SK-N-MC (cell line): ENCODE measurements around the gene OSBPL1A.
A peak's percentile ranks its signal among the peaks of the same experiment; 100 is the strongest.

Experiments
- DNase-seq: peaks from one replicate; pipeline ENCODE4 v3.0.0-alpha.2; 2011; ENCODE audit warnings: low read depth, low spot score
- H3K27ac ChIP-seq: fragments of 200-600 bp; sonication (generic); 2 replicates; pipeline ENCODE4 v1.5.1; 2016; ENCODE audit warnings: mixed run types
- H3K36me3 ChIP-seq: fragments of 200-600 bp; sonication (generic); 2 replicates; pipeline ENCODE4 v1.6.1; 2017; ENCODE audit warnings: antibody characterized with exemption, low read length, mixed read lengths; ENCODE audit not compliant: insufficient read depth
- H3K4me3 ChIP-seq: fragments of 200-600 bp; sonication (generic); 2 replicates; pipeline ENCODE4 v1.5.1; 2016
- H3K9ac ChIP-seq: fragments of 200-600 bp; sonication (generic); 2 replicates; pipeline ENCODE4 v1.8.0; 2017; ENCODE audit warnings: mixed run types, mixed read lengths; ENCODE audit not compliant: insufficient read length
- H3K9me3 ChIP-seq: fragments of 200-600 bp; sonication (generic); 2 replicates; pipeline ENCODE4 v1.6.1; 2017; ENCODE audit warnings: low read depth, mild to moderate bottlenecking, antibody characterized with exemption, low read length, moderate library complexity, mixed read lengths
- EZH2 ChIP-seq: fragments of 200-600 bp; sonication (generic); IDR thresholded peaks from one replicate; pipeline ENCODE4 v1.6.1; 2017; ENCODE audit warnings: antibody characterized with exemption
- FOXP2 ChIP-seq: optimal IDR thresholded peaks from 2 replicates; pipeline ENCODE3; 2011; ENCODE audit warnings: mild to moderate bottlenecking, moderate library complexity; ENCODE audit not compliant: insufficient read depth; ENCODE audit errors: extremely low read length, control extremely low read depth
- POLR2AphosphoS5 ChIP-seq: IDR thresholded peaks from 2 replicates; pipeline ENCODE4 v1.6.1; 2012; ENCODE audit warnings: mild to moderate bottlenecking, low read depth, low read length, borderline replicate concordance

Gene OSBPL1A

DNA sequence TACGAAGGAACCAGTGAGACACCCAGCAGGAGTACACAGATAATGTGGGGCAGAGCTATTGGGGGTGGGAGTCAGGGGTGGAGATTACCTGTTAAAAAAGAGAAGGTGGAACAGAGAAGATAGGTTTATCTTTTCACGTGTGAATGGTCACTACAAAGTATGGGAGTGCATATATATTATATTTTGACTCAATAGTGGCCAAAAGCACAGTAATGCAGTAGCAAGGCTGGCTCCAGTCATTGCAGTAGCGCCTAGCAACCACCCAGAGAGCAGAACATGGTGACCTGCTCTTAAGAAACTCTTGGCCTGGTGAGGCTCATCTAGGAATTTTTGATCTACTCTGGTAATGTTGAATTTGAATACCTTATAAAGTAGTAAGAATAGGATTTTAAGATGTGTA lies 29.9 kb upstream of the OSBPL1A start:
- H3K4me3 ChIP-seq: peak overlapping the region; percentile 96
- H3K36me3 ChIP-seq: peaks cover 13% of the 10 kb centered on the region; the same call in 1 of the 2 replicates
- H3K9me3 ChIP-seq: no peaks in the 10 kb centered on the region
- H3K27ac ChIP-seq: no peak overlapping the region
- no peak for DNase-seq
- H3K9ac ChIP-seq: peak overlapping the region; percentile 96
- no peak for TF ChIP-seq EZH2
- TF ChIP-seq POLR2AphosphoS5: no peak
- no peak for TF ChIP-seq FOXP2

DNA sequence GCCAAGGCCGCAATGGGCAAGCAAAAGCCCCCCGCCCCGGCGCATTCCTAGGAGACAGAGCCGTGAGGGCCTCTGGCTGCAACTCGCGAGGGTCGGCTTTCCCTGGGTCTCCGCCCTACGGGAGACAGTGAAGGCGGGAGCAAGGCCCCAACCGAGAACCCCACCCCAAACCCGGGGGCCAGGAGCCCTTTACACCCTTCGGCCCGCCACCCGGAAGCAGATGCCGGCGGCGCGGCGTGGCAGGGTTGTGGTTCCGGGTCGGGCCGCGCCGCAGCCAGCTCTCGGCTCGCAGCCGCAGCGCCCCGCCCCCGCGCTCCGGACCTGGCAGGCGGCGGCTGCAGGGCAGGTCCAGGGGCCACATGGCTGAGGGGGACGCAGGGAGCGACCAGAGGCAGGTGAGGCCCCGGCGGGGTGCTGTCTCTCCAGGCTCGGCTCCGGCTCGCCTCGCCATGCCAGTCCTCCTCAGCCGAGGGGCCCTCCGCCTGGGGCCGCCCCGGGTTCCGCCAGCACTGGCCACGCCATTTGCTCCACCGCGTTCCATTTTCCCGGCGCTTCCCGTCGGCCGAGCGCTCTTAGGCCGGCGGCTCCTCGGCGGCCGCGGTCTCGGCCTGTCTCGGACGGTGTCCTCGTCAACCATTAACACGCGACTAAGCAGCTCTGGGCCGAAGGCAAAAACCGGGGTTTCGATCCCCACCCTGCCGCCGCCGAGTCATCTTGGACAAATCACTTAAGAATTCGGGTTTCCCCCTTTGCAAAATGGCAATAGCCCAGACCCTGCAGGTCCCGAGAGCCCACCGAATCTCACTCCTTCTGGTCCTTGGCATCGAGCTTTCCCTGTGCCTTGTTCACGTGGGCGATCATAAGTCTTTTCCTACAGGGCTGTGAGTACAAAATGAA lies 29.0 kb upstream of the OSBPL1A start, which contains the start of gene IMPACT:
Gene IMPACT (plus strand): TSS at position 273 of the 897 bp plus-strand sequence. CDS start 87 bp downstream, at position 360.
- Histone ChIP-seq H3K27ac (peak within 1 kb of the TSS; percentile 61), H3K9ac (peak within 1 kb of the TSS; percentile 96), H3K9me3 (no peaks in the 10 kb centered on the region), H3K36me3 (peaks cover 9% of the 10 kb centered on the region; the same call in 1 of the 2 replicates), H3K4me3 (peak within 1 kb of the TSS; percentile 96)
- no peak for DNase-seq
- TF ChIP-seq FOXP2: no peak
- TF ChIP-seq POLR2AphosphoS5: peak; percentile 70
- no peak for TF ChIP-seq EZH2

DNA sequence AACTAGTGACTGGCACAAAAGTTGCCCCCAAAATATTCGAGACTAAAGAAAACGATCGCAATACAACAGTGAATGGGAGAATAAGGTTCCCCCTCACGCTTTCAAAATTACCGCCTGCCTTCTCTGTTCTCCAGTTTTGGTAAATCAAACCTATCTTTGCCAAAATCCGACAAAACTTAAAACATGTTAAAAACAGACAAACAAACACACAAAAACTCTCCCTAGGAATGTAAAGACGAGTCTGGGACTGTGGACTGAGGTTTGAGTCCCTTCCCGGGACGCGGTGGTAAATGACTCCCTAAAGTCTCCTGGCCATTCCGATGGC lies 28.4 kb upstream of the OSBPL1A start:
- Histone ChIP-seq H3K4me3 (peak overlapping the region; percentile 96), H3K36me3 (peaks cover 9% of the 10 kb centered on the region; the same call in 1 of the 2 replicates), H3K9ac (peak overlapping the region; percentile 96), H3K27ac (peak overlapping the region; percentile 61), H3K9me3 (no peaks in the 10 kb centered on the region)
- DNase-seq: no peak
- TF ChIP-seq EZH2: no peak
- TF ChIP-seq FOXP2: no peak
- TF ChIP-seq POLR2AphosphoS5: no peak

DNA sequence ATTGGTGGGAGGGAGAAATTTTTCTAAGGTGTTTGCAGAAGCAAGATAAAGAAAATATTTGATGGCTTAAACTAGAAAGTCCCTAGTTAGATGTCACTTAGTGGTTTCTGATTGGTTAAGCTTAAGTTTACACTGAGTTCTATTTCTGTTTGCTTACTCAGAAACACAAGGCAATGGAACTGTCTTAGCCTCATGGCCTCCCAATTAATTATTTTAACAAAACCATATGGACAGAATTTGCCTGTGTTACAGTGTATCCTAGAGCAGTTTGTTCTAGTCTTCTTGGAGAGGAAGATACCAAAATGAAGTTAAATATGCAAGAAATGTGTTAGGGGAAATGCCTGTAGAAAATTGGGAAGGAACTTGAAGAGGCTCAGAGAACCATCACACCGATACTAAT lies 24.2 kb upstream of the OSBPL1A start:
- no peak for DNase-seq
- no peak overlapping the region for H3K27ac ChIP-seq
- no peak for TF ChIP-seq FOXP2
- no peak for TF ChIP-seq POLR2AphosphoS5
- no peak for TF ChIP-seq EZH2
- no peak overlapping the region for H3K4me3 ChIP-seq
- H3K9me3 ChIP-seq: no peaks in the 10 kb centered on the region
- H3K9ac ChIP-seq: no peak overlapping the region
- H3K36me3 ChIP-seq: no peaks in the 10 kb centered on the region

DNA sequence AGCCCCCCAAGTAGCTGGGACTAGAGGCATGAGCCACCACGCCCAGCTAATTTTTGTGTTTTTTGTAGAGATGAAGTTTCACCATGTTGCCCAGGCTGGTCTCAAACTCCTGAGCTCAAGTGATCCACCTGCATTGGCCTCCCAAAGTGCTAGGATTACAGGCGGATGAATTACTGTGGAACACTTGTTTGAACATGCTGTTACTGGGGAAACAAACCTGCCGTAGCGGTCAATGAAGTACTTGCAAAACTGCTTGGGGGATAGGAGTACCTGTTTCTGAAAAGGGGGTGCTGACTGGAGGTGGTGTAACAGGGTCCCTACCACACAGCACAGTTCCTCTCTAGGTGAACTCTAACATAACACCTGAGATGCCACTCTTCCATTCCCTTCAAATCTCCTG lies 22.9 kb upstream of the OSBPL1A start:
- Histone ChIP-seq H3K9ac (no peak overlapping the region), H3K4me3 (no peak overlapping the region), H3K9me3 (no peaks in the 10 kb centered on the region), H3K36me3 (no peaks in the 10 kb centered on the region), H3K27ac (no peak overlapping the region)
- DNase-seq: no peak
- TF ChIP-seq POLR2AphosphoS5: no peak
- no peak for TF ChIP-seq FOXP2

DNA sequence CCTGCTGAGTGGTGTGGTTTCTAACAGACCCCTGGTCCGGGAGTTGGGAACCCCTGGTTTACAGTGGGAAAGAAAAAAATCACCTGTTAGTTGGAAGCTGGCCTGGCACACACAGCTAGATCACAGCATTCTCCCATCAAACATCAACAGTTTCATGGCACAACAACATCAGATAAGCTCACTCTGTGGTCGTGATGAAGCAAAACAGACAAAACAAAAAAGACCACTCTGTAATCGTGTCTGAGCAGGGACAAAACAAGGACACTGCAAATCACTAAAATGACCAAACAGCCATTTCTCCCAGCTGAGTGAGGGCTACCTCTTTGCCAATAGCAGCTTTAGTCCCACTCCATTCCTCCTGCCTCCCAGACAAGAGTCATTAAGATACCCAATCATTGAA lies 19.9 kb upstream of the OSBPL1A start:
- no peak for TF ChIP-seq EZH2
- no peak for TF ChIP-seq POLR2AphosphoS5
- no peak for TF ChIP-seq FOXP2
- H3K4me3 ChIP-seq: no peak overlapping the region
- no peaks in the 10 kb centered on the region for H3K36me3 ChIP-seq
- no peak for DNase-seq
- H3K27ac ChIP-seq: no peak overlapping the region
- no peaks in the 10 kb centered on the region for H3K9me3 ChIP-seq
- H3K9ac ChIP-seq: no peak overlapping the region

DNA sequence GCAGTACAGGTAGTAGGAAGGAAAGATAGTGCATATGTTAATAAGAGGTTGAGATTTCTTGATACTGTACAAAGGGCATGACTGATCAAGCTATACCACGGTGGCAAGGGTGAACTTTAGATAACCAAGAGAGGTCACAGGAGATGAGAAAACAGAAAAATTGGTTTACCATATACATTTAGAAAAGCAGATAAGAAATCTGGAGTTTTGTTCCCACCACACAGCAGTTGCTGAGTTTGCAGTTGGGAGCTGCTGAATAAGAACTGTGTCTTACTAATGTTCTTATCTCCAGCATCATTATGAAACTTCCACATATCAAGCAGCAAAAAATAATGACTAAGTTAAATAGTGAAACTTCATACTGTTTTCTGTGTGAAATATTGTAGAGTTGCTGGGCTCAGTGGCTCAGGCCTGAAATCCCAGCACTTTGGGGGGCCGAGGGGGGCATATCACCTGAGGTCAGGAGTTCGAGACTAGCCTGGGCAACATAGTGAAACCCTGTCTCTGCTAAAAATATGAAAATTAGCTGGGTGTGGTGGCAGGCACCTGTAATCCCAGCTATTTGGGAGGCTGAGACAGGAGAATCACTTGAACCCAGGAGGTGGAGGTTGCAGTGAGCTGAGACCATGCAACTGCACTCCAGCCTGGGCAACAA lies 16.9 kb upstream of the OSBPL1A start:
- H3K9me3 ChIP-seq: no peaks in the 10 kb centered on the region
- TF ChIP-seq EZH2: no peak
- no peak for TF ChIP-seq FOXP2
- TF ChIP-seq POLR2AphosphoS5: no peak
- no peak overlapping the region for H3K27ac ChIP-seq
- DNase-seq: no peak
- H3K4me3 ChIP-seq: no peak overlapping the region
- no peaks in the 10 kb centered on the region for H3K36me3 ChIP-seq
- H3K9ac ChIP-seq: no peak overlapping the region

DNA sequence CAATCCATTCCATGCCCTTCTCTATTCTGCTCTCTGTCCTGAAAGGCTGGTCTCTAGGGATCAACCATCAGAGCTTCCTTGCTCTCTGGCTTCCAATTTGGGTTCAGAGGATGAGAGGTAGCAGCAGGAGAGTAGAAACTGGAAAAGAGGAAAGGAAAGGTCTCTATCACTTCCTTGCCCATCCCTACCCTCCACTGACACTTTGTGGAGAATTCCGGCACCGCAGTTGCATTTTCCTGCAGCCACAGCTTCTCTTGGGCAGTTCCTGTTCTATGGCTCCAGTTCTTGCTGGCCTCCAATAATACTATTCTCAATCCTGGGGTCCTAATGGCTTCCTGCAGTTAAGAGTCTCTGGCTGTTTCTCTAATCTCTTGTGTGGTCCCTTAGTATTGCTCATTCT lies 15.5 kb upstream of the OSBPL1A start:
- Histone ChIP-seq H3K36me3 (no peaks in the 10 kb centered on the region), H3K9ac (no peak overlapping the region), H3K4me3 (no peak overlapping the region), H3K27ac (no peak overlapping the region), H3K9me3 (no peaks in the 10 kb centered on the region)
- DNase-seq: no peak
- TF ChIP-seq EZH2: no peak

DNA sequence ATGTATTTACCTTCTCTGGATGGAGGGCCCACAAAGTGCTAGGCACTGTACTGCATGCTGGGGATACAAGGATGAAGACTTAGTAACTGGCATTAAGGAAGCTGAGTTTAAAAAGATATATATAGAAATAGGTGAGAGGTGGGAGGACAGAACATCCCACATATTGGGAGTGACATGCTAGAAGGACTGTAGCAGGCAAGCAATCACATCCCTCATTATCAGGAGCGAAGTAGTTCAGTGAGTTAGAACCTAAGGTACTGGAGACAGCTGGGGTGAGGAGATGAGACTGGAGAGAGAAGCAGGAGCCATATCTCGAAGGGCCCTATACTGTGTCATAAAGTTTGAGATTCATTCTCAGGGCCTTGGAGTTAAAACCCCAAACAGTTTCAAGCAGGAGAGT lies 10.9 kb upstream of the OSBPL1A start:
- H3K27ac ChIP-seq: no peak overlapping the region
- no peak for TF ChIP-seq POLR2AphosphoS5
- no peak for TF ChIP-seq EZH2
- TF ChIP-seq FOXP2: no peak
- H3K36me3 ChIP-seq: no peaks in the 10 kb centered on the region
- no peaks in the 10 kb centered on the region for H3K9me3 ChIP-seq
- H3K9ac ChIP-seq: no peak overlapping the region
- no peak overlapping the region for H3K4me3 ChIP-seq
- no peak for DNase-seq
